ENCODE measurements around the gene SUN1.

- TF ChIP-seq CBX8 (IDR thresholded peaks at IDR 0.05; ENCODE audit: borderline replicate concordance, low read depth, low read length) (no peak), RAD21 (IDR thresholded peaks at IDR 0.05 in 1 of 2, conservative IDR thresholded peaks at IDR 0.05 in 1 of 2; ENCODE audit: low read depth in 2 of 2, low read length in 2 of 2) (no peak), ASH2L (IDR thresholded peaks at IDR 0.05; ENCODE audit: low read length) (no peak), ZNF274 (IDR thresholded peaks at IDR 0.05; ENCODE audit: borderline replicate concordance, extremely low read depth, low read length) (no peak), RXRA (IDR thresholded peaks at IDR 0.05; ENCODE audit: insufficient read depth, low read depth, low read length) (no peak), CHD2 (IDR thresholded peaks at IDR 0.05; ENCODE audit: low read length) (no peak)
- TF ChIP-seq, protein P1, sequence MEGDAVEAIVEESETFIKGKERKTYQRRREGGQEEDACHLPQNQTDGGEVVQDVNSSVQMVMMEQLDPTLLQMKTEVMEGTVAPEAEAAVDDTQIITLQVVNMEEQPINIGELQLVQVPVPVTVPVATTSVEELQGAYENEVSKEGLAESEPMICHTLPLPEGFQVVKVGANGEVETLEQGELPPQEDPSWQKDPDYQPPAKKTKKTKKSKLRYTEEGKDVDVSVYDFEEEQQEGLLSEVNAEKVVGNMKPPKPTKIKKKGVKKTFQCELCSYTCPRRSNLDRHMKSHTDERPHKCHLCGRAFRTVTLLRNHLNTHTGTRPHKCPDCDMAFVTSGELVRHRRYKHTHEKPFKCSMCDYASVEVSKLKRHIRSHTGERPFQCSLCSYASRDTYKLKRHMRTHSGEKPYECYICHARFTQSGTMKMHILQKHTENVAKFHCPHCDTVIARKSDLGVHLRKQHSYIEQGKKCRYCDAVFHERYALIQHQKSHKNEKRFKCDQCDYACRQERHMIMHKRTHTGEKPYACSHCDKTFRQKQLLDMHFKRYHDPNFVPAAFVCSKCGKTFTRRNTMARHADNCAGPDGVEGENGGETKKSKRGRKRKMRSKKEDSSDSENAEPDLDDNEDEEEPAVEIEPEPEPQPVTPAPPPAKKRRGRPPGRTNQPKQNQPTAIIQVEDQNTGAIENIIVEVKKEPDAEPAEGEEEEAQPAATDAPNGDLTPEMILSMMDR (IDR thresholded peaks at IDR 0.05; ENCODE audit: control extremely low read depth in 1 of 3, insufficient read depth in 1 of 3, low read depth in 1 of 3, low read length in 3 of 3) = no peak
Measured at GRCh38 chr7:886626-887487, 54.6 kb downstream of the SUN1 start.
